ENCODE data around the gene OR12D1.

DNA sequence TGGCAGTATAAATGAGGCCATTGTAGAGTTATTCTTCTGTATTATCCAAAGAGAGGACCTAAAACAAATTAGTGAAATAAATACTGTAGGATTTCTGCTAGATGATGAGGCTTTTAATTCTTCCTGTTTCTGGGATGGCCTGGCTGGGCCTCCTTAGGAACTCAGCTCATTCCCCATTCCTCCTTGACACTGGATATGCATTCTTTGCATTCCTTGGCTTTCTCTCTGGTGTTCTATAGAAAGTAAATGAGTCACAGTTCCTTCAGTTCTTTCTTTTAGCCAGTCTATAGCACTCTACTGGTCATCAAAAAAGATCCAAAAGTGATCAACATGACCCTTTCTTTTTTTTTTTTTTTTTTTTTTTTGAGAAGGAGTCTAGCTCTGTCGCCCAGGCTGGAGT is 32.9 kb downstream of the OR12D1 start:
- TF ChIP-seq, protein P1, sequence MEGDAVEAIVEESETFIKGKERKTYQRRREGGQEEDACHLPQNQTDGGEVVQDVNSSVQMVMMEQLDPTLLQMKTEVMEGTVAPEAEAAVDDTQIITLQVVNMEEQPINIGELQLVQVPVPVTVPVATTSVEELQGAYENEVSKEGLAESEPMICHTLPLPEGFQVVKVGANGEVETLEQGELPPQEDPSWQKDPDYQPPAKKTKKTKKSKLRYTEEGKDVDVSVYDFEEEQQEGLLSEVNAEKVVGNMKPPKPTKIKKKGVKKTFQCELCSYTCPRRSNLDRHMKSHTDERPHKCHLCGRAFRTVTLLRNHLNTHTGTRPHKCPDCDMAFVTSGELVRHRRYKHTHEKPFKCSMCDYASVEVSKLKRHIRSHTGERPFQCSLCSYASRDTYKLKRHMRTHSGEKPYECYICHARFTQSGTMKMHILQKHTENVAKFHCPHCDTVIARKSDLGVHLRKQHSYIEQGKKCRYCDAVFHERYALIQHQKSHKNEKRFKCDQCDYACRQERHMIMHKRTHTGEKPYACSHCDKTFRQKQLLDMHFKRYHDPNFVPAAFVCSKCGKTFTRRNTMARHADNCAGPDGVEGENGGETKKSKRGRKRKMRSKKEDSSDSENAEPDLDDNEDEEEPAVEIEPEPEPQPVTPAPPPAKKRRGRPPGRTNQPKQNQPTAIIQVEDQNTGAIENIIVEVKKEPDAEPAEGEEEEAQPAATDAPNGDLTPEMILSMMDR (IDR thresholded peaks at IDR 0.05; ENCODE audit: insufficient read depth, low read length) = no peak
- no peak for TF ChIP-seq GABPA (IDR thresholded peaks at IDR 0.05; ENCODE audit: low read depth)
- TF ChIP-seq, protein P2, sequence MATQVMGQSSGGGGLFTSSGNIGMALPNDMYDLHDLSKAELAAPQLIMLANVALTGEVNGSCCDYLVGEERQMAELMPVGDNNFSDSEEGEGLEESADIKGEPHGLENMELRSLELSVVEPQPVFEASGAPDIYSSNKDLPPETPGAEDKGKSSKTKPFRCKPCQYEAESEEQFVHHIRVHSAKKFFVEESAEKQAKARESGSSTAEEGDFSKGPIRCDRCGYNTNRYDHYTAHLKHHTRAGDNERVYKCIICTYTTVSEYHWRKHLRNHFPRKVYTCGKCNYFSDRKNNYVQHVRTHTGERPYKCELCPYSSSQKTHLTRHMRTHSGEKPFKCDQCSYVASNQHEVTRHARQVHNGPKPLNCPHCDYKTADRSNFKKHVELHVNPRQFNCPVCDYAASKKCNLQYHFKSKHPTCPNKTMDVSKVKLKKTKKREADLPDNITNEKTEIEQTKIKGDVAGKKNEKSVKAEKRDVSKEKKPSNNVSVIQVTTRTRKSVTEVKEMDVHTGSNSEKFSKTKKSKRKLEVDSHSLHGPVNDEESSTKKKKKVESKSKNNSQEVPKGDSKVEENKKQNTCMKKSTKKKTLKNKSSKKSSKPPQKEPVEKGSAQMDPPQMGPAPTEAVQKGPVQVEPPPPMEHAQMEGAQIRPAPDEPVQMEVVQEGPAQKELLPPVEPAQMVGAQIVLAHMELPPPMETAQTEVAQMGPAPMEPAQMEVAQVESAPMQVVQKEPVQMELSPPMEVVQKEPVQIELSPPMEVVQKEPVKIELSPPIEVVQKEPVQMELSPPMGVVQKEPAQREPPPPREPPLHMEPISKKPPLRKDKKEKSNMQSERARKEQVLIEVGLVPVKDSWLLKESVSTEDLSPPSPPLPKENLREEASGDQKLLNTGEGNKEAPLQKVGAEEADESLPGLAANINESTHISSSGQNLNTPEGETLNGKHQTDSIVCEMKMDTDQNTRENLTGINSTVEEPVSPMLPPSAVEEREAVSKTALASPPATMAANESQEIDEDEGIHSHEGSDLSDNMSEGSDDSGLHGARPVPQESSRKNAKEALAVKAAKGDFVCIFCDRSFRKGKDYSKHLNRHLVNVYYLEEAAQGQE (IDR thresholded peaks at IDR 0.05; ENCODE audit: insufficient replicate concordance, low read depth) = no peak

Data from HL-60 (cell line).